Measurements from ENCODE around the gene GNAI2.

DNA sequence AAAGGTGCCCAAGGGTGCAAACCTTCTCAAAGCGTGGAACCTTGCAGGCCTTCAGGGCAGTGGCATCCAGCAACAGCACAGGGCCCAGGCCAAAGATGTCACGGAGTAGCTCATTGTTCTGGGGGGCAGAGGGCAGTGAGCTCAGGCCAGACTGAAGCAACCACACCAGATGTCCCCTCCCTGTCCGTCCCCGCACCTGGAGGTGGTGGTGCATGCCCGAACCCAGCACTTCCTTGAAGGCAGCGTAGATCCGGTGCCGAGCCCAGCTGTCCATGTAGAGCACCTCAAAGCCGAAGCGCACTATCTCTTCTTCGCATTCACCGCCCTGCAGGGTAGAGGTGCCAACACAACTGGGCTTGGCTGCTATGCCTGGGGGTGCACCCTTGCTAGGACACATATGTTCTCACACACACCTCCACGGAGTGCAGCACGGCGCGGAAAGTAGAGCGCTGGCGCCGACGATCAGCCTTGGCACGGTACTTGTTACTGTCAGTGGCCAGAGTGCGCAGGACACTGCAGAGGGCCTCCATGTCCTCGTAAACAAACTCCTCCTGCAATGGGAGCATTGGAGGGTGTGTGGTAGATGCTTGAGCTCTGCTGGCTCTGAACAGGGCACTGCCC is 52.5 kb downstream of the GNAI2 start:
- TF ChIP-seq, protein P1, sequence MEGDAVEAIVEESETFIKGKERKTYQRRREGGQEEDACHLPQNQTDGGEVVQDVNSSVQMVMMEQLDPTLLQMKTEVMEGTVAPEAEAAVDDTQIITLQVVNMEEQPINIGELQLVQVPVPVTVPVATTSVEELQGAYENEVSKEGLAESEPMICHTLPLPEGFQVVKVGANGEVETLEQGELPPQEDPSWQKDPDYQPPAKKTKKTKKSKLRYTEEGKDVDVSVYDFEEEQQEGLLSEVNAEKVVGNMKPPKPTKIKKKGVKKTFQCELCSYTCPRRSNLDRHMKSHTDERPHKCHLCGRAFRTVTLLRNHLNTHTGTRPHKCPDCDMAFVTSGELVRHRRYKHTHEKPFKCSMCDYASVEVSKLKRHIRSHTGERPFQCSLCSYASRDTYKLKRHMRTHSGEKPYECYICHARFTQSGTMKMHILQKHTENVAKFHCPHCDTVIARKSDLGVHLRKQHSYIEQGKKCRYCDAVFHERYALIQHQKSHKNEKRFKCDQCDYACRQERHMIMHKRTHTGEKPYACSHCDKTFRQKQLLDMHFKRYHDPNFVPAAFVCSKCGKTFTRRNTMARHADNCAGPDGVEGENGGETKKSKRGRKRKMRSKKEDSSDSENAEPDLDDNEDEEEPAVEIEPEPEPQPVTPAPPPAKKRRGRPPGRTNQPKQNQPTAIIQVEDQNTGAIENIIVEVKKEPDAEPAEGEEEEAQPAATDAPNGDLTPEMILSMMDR (optimal IDR thresholded peaks at IDR 0.05 in 1 of 3, IDR thresholded peaks at IDR 0.05 in 1 of 3, conservative IDR thresholded peaks at IDR 0.05 in 1 of 3; ENCODE audit: extremely low read depth in 1 of 3, insufficient read depth in 2 of 3, low read length in 3 of 3) = no peak
- TF ChIP-seq EZH2 (IDR thresholded peaks at IDR 0.05; ENCODE audit: low read length) = no peak
